ENCODE measurements around the gene RFT1.

DNA sequence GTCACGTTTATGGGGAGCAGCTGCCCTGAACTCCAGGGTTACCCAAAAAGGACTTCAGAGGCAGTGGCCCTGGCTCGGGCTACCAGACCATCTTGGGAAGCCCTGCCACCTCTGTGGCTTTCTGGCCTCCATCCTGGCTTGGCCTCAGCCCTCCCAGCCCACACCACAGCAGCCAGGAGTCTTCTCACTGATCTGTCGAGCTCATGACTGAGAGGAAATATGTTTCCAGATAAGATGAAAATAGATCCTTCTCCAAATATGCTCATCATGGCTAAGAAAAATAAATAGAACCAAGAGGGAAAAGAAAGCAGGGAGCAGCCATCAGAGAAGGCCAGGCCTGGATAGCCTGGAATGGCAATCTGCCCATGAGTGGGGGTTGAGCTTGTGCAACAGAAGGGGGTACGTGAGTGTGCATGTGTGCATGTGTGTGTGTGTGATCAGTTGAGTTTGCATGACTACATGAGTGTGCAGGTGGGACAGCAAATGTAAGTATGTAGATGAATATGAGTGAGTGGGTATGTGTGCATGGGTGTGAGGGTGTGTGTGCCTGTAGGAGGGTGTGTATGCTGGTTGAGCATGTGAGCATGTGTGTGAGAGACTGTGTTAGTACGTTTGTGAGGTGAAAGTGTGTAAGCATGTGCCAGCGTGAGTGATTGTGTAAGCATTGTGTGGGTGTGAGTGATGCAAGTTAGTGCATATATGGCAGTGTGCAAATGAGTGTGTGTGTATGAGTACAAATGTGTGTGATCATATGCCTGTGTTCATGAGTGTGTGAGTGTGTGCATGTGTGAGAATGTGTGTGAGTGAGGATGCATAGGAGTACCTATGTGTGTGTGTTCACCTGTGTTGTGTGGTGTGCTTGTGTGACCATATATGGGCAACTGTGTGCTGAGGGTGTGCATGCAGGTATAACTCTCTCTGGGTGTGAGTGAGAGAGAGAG is 9.9 kb upstream of the RFT1 start:
- no peak for TF ChIP-seq POLR2A (IDR thresholded peaks at IDR 0.05; ENCODE audit: low read depth, low read length)
- no peak for TF ChIP-seq POLR2AphosphoS5 (IDR thresholded peaks at IDR 0.05; ENCODE audit: insufficient read depth, low read depth, low read length)
- no peak for TF ChIP-seq MYC (IDR thresholded peaks at IDR 0.05; ENCODE audit: low read depth, low read length)
- TF ChIP-seq, protein P1, sequence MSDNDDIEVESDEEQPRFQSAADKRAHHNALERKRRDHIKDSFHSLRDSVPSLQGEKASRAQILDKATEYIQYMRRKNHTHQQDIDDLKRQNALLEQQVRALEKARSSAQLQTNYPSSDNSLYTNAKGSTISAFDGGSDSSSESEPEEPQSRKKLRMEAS (IDR thresholded peaks at IDR 0.05; ENCODE audit: insufficient read depth, insufficient read length): no peak
- TF ChIP-seq, protein P2, sequence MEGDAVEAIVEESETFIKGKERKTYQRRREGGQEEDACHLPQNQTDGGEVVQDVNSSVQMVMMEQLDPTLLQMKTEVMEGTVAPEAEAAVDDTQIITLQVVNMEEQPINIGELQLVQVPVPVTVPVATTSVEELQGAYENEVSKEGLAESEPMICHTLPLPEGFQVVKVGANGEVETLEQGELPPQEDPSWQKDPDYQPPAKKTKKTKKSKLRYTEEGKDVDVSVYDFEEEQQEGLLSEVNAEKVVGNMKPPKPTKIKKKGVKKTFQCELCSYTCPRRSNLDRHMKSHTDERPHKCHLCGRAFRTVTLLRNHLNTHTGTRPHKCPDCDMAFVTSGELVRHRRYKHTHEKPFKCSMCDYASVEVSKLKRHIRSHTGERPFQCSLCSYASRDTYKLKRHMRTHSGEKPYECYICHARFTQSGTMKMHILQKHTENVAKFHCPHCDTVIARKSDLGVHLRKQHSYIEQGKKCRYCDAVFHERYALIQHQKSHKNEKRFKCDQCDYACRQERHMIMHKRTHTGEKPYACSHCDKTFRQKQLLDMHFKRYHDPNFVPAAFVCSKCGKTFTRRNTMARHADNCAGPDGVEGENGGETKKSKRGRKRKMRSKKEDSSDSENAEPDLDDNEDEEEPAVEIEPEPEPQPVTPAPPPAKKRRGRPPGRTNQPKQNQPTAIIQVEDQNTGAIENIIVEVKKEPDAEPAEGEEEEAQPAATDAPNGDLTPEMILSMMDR (IDR thresholded peaks at IDR 0.05; ENCODE audit: extremely low read depth in 1 of 2, insufficient read depth in 1 of 2, low read depth in 1 of 2, low read length in 2 of 2): no peak
- no peak for TF ChIP-seq EZH2 (IDR thresholded peaks at IDR 0.05; ENCODE audit: borderline replicate concordance, low read depth, low read length, severe bottlenecking)
- TF ChIP-seq FOS (IDR thresholded peaks at IDR 0.05; ENCODE audit: borderline replicate concordance, insufficient read depth, low read length): no peak
- no peak for TF ChIP-seq JUN (IDR thresholded peaks at IDR 0.05; ENCODE audit: borderline replicate concordance, insufficient read depth, insufficient read length, low read depth)
